ENCODE results near the gene IDE. TPM values are rescaled to one million over a fixed set of nuclear protein-coding genes. Genes with fewer than 3 reads are reported as not detected.
"Not testable (repeated sequence)": the region's sequence is repeated elsewhere in the genome, so short reads cannot be mapped to it uniquely, and the experiment has no call there.

Gene IDE
- total RNA-seq, 1 donor from 2014 or later: 23.9 TPM

DNA sequence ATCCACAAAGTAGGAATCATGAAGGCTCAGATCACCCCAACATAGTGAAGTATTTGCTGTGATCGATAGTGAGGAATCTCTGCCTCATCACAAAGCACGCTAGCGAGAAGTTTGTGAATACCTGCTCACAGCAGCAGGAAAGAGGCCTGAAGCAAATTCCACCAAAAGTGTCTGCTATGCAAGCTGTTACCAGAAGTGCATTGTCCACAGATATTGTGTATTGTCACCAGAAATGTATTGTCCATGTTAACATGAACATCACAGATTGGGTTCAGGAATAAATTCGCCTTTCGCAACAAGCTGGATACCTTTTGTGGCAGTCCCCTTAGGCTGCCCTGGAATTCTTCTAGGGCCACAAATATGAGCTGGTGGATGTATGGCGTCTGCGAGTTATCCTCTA is 155.0 kb downstream of the IDE start:
- DNase-seq: no peak

DNA sequence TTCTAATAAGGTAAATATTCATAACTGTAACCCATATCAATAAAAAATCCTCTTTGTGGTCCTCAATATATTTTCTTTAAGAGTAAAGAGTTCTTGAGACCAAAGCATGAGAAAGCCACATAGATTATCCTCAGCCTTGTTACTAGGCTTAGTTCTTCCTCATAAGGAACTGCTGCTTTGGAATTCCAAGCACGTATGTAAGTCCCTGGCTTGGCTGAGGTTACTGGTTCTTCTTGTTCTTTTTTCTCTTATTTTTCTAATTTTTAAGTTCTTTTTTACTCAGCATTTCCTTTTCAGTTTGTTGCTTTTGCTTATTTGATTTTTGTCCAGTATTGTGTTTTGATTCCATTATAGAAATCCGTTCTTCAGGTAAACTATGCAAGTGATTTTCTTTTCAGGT is 155.7 kb downstream of the IDE start:
- DNase-seq: no peak

DNA sequence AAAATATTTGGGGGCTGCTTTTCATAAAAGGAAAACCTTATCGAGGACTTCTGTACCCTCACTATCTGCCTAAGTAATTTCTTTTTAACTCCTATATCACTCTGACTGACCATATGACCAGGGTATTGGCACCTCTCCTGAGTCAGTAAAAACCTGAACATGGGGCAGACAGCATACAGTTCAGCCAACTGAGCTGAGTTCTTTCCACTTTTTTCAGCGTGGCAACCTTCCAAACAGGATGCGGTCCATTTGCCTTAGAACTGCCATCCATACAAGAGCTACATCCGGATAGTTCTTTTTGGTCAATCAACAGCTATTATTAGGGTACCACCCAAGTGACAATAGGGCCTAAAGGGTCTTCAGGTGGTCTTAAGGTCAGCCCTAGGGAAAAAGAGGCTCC is 160.4 kb downstream of the IDE start:
- DNase-seq: no peak

DNA sequence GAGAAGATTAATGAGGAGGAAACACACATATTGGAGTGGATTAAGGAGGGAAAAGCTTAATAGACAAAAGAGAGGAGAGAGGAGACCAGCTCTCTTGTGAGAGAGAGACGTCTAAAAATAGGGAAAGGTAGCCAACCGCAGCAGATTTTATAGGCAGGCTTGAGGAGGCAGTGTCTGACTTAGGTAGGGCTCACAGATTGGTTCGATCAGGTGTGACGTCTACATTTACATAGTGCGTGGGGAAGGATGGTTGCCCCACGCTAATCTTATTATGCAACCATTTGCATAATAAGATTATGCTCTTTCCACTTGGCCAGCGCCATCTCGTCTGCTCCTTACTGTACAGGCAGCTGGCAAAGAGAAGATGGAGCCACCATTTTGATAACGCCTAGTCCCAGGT is 160.9 kb downstream of the IDE start:
- no peak for DNase-seq

DNA sequence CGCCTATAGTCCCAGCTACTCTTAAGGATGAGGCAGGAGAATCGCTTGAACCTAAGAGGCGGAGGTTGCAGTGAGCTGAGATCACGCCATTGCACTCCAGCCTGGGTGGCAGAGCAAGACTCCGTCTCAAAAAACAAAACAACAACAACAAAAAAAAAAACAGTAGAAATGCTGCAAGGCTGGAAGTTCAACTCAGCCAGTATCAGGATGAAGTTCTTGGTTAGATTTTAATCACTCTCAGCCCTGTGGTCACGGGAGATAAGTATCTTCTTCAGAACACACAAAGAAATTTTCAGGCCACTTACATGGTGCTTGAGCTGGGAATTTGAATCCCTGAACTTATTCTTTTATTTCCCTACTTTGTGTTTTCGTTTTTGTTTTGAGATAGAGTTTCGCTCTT is 162.5 kb downstream of the IDE start:
- DNase-seq: no peak

DNA sequence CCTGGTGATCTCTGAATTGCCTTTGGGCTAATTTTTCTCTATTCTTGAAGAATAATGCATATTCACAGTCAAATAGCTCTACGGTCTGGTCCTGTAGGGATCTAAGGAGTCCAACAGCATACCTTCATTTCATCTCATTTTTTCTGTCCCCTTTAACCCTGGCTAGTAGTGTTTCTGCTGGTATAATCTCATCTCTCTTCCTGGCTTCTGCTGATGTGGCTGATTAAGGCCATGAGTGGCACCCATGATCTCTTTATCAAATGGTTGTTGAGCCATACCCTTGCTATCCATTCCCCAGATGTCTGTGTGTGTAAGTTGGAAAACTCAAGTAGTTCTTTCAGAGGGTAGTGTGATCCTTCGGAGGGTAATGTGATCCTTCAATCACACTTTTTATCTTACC is 163.4 kb downstream of the IDE start:
- no peak for DNase-seq

DNA sequence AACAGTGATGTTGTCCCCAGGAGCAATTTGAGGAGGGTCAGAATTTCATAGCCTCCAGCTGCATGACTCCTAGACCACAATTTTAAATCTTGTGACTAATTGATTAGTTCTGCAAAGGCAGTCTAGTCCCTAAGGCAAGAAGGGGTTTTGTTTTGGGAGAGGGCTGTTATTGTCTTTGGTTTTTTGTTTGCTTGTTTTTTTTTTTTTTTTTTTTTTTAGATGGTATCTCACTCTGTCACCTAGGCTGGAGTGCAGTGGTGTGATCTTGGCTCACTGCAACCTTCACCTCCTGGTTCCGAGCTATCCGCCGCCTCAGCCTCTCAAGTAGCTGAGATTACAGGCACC is 165.9 kb downstream of the IDE start:
- DNase-seq: no peak

DNA sequence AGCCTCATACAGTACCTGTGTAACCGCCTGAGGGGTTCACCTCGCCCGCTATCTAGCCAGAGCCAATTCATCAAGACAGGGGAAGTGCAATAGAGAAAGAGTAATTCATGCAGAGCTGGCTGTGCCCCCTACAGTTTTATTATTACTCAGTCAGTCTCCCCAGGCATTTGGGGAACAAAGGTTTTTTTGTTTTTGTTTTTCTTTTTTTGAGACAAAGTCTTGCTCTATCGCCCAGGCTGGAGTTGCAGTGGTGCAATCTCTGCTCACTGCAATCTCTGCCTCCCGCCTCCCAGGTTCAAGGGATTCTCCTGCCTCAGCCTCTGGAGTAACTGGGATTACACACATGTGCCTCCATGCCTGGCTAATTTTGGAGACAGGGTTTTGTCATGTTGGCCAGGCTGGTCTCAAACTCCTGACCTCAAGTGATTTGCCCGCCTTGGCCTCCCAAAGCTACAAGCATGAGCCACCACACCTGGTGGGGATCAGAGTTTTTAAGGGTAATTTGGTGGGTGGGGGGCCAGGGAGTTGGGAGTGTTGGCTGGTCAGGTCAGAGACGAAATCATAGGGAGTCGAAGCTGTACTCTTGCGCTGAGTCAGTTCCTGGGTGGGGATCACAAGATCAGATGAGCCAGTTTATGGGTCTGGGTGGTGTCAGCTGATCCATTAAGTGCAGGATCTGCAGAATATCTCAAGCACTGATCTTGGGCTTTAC is 166.4 kb downstream of the IDE start:
- DNase-seq: no peak

DNA sequence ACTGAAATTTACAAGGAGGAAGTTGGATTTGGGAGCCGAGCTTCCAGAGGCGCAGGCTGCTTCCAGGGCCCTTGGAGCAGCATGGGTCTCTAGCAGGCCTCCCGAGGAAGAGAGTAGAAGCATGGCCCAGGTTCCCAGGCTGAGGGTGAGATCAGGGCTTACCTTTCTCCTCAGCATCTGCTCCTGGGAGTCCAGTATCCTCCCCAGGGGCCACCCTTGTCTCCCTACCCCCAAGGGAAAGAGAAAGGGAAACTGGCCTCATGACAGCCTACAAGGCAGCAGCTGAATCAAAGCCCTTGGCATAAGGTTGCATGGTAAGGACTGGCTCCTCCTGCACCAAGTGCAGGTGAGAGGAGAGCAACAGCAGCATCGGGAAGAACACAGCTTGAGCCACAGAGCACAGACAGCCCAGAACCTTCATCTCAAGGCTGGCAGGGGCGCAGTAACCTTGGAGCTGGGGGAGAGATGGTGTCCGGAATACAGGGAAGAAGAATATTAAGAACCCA is 168.4 kb downstream of the IDE start:
- no peak for DNase-seq

DNA sequence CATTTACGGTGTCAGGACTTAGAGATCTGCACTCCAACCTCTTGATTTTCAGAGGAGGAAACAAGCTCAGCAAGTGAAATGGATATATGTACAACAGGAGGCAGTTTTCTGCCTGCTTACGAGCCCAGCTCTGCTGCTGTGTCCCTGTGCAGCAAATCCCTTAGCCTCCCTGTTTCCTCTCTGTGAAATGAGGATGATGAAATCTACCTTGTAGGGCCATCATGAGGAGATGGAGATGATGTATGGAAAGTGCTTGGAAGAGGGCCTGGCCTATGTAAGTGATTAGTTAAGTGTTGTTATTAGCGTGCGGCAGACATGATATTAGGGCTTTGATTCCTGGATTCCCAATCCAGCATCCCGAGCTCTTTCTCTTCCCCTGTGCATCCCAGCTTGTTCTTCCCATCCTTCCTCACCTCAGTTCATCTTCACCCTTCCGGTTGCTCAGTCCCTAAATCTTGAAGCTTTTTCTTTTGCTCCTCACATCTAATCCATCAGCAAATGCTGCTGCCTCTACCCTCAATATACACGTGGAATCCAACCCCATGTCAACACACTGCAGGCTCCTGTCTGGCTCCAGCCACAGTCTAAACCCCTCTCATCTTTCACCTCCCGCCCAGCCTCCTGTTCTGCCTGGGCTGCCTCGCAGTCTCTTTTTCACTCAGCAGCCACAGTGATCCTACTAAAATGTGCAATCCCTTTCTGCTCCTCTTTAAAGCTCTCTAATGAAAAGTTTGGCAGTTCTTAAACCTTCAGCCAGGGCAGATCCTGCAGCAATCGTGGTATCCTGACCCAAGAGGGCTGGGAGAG is 169.1 kb downstream of the IDE start:
- no peak for DNase-seq

DNA sequence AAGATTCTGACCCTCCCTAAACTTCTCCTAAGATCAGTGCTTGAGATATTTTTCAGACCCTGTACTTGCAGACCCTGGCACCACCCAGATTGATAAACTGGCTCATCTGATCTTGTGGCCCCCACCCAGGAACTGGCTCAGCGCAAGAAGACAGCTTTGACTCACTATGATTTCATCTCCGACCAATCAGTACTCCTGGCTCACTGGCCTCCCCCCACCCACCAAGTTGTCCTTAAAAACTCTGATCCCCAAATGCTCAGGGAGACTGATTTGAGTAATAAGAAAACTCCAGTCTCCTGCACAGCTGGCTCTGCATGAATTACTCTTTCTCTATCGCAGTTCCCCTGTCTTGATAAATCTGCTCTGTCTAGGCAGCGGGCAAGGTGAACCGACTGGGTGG is 171.7 kb downstream of the IDE start:
- DNase-seq: not testable (repeated sequence)

Other genes with a start within 250 kb of the IDE start
- gene KIF11, start 19.0 kb upstream of the IDE start, total RNA-seq: 16.1 TPM
- gene HHEX, start 115.9 kb upstream of the IDE start, total RNA-seq: 4.6 TPM

All from tongue (tissue), 2 donors.